HG02763 (cell line): ENCODE results near the gene LTB4R.
A peak's percentile ranks its signal among the peaks of the same experiment; 100 is the strongest.
"Not testable (repeated sequence)": the region's sequence is repeated elsewhere in the genome, so short reads cannot be mapped to it uniquely, and the experiment has no call there.

Experiments
- ATAC-seq: cut with Tn5 transposase; IDR thresholded peaks from one replicate; pipeline ENCODE4 v1.9.1; 2021; ENCODE audit warnings: mild to moderate bottlenecking, moderate library complexity; ENCODE audit not compliant: unreplicated experiment

Gene LTB4R

GRCh38 chr14:24317141-24317928 lies 6.0 kb downstream of the LTB4R start:
- ATAC-seq: no peak

GRCh38 chr14:24321212-24321975 lies 10.1 kb downstream of the LTB4R start:
- no peak for ATAC-seq

- no peak for ATAC-seq
Observed at GRCh38 chr14:24322672-24323071, 11.4 kb downstream of the LTB4R start.

- no peak for ATAC-seq
Observed at GRCh38 chr14:24323341-24323740, 12.0 kb downstream of the LTB4R start.

GRCh38 chr14:24324024-24324423 lies 12.7 kb downstream of the LTB4R start:
- no peak for ATAC-seq

GRCh38 chr14:24325041-24325530 lies 13.8 kb downstream of the LTB4R start:
- ATAC-seq: no peak

GRCh38 chr14:24325963-24326362 lies 14.7 kb downstream of the LTB4R start:
- ATAC-seq: no peak

GRCh38 chr14:24327303-24327702 lies 16.0 kb downstream of the LTB4R start:
- no peak for ATAC-seq

- ATAC-seq: not testable (repeated sequence)
Observed at GRCh38 chr14:24327914-24328313, 16.6 kb downstream of the LTB4R start.

- ATAC-seq: no peak
Observed at GRCh38 chr14:24329073-24329663, 17.9 kb downstream of the LTB4R start.

- no peak for ATAC-seq
Observed at GRCh38 chr14:24329736-24330135, 18.4 kb downstream of the LTB4R start.

GRCh38 chr14:24330973-24331674 lies 19.8 kb downstream of the LTB4R start:
- ATAC-seq: no peak

- ATAC-seq: no peak
Observed at GRCh38 chr14:24331731-24332267, 20.5 kb downstream of the LTB4R start.

GRCh38 chr14:24332268-24332993 lies 21.1 kb downstream of the LTB4R start:
- peak; percentile 81 for ATAC-seq

- ATAC-seq: no peak
Observed at GRCh38 chr14:24334431-24335291, 23.4 kb downstream of the LTB4R start, which contains the start of gene ADCY4. Gene ADCY4 (minus strand): TSS chr14:24335071. CDS start chr14:24334652, 419 bp downstream.

- no peak for ATAC-seq
Observed at GRCh38 chr14:24335461-24336171, 24.3 kb downstream of the LTB4R start.

GRCh38 chr14:24337144-24337823 lies 26.0 kb downstream of the LTB4R start:
- ATAC-seq: no peak

- no peak for ATAC-seq
Observed at GRCh38 chr14:24337824-24338175, 26.5 kb downstream of the LTB4R start.
